CD8-positive, alpha-beta memory T cell (primary cell): ENCODE results near the gene ELK3. TPM values are rescaled to one million over a fixed set of nuclear protein-coding genes. Genes with fewer than 3 reads are reported as not detected.
A peak's percentile ranks its signal among the peaks of the same experiment; 100 is the strongest.

Source experiments
- CTCF ChIA-PET: fragments of 350-600 bp; sonication (Branson Sonifier 250); formaldehyde crosslinking; loops from one replicate; lab custom pipeline; 2021; ENCODE audit warnings: antibody characterized with exemption; lab: Charles Lee
- POLR2A ChIA-PET: fragments of 350-600 bp; sonication (Branson Sonifier 250); formaldehyde crosslinking; loops from one replicate; lab custom pipeline; 2021; ENCODE audit warnings: antibody characterized with exemption; lab: Charles Lee
- DNase-seq, 5 donors: peaks; one replicate each; pipeline versions ENCODE4 v3.0.0 to v3.0.0-alpha.2; 2020 to 2022; ENCODE audit warnings: mixed read lengths in 1 of 5
- H3K27ac ChIP-seq: one replicate; pipeline ENCODE4 v1.7.0; 2013; ENCODE audit warnings: low read depth, mild to moderate bottlenecking, low read length, moderate library complexity
- H3K27me3 ChIP-seq: 2 replicates; pipeline ENCODE4 v1.7.0; 2013; ENCODE audit warnings: low read length, mild to moderate bottlenecking; ENCODE audit not compliant: insufficient read depth, poor library complexity, severe bottlenecking
- H3K36me3 ChIP-seq: 2 replicates; pipeline ENCODE4 v1.7.0; 2013; ENCODE audit warnings: mild to moderate bottlenecking, low read length, moderate library complexity; ENCODE audit not compliant: insufficient read depth
- H3K4me1 ChIP-seq: 2 replicates; pipeline ENCODE4 v1.7.0; 2013; ENCODE audit warnings: mild to moderate bottlenecking, low read length, moderate library complexity; ENCODE audit not compliant: insufficient read depth
- H3K4me3 ChIP-seq: 2 replicates; pipeline ENCODE4 v1.7.0; 2013; ENCODE audit warnings: mild to moderate bottlenecking, low read length
- H3K9me3 ChIP-seq: 2 replicates; pipeline ENCODE4 v1.7.0; 2013; ENCODE audit warnings: mild to moderate bottlenecking, low read length
- H3K27ac Mint-ChIP-seq, 8 donors: one replicate each; pipeline ENCODE4 v1.8.0; 2020 to 2021; ENCODE audit warnings: mixed read lengths in 8 of 8, mild to moderate bottlenecking in 6 of 8, inconsistent platforms in 3 of 8, moderate library complexity in 3 of 8
- H3K27me3 Mint-ChIP-seq, 2 donors: one replicate each; pipeline ENCODE4 v1.8.0; 2020 to 2021; ENCODE audit warnings: mixed read lengths in 2 of 2, mild to moderate bottlenecking in 1 of 2, moderate library complexity in 1 of 2
- H3K36me3 Mint-ChIP-seq, 3 donors: one replicate each; pipeline ENCODE4 v1.8.0; 2020 to 2021; ENCODE audit warnings: mixed read lengths in 3 of 3, inconsistent platforms in 1 of 3, mild to moderate bottlenecking in 1 of 3
- H3K4me1 Mint-ChIP-seq, 3 donors: one replicate each; pipeline ENCODE4 v1.8.0; 2020 to 2021; ENCODE audit warnings: mixed read lengths in 3 of 3, inconsistent platforms in 1 of 3, mild to moderate bottlenecking in 1 of 3
- H3K4me3 Mint-ChIP-seq, 7 donors: one replicate each; pipeline ENCODE4 v1.8.0; 2020 to 2021; ENCODE audit warnings: mixed read lengths in 7 of 7, mild to moderate bottlenecking in 6 of 7, moderate library complexity in 4 of 7, inconsistent platforms in 2 of 7
- H3K9me3 Mint-ChIP-seq, 5 donors: one replicate each; pipeline ENCODE4 v1.8.0; 2020 to 2022; ENCODE audit warnings: mixed read lengths in 5 of 5, mild to moderate bottlenecking in 3 of 5, moderate library complexity in 2 of 5, inconsistent platforms in 1 of 5
- polyA plus RNA-seq: library from polyadenylated mRNA; unstranded; fragments of 300-500 nt; fragmentation: Illumina TruSeq; gene quantifications from one replicate; pipeline ENCODE4 v1.2.3, GENCODE V29; 2021
- total RNA-seq, 2 experiments: library from RNA; stranded (reverse); gene quantifications; one replicate each; pipeline ENCODE4 v1.2.3, GENCODE V29; 2021

The ELK3 gene
- total and polyA plus RNA-seq, 3 experiments from 2014 or later: 24.0 to 44.3 (median 28.4) TPM

DNA sequence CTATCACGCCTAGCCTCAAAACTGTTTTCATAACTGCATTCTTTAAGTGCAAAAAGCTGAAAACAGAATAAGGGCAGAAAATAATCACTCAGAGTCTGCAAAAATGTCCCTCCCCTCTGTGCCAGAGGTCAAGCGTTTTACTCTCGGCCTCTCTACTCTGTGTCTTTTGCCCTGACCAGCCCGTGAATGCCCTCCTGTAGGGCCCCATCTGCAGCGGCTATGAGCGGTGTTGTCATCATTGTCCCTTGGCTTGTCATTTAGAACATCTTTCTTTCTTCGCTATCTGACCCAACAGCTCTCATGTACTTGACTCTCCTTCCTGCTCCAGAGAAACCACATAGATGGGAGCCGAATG, 21.7 kb downstream of the ELK3 start:
- H3K27me3 ChIP-seq: no peaks in the 10 kb centered on the region
- no peak for DNase-seq
- no peak overlapping the region for H3K4me3 ChIP-seq
- H3K36me3 Mint-ChIP-seq: peaks cover 0 to 11% (median 1%) of the 10 kb centered on the region in 3 donors
- peaks cover 40 to 69% (median 53%) of the 10 kb centered on the region in 3 donors for H3K4me1 Mint-ChIP-seq
- H3K9me3 Mint-ChIP-seq: no peaks in the 10 kb centered on the region
- H3K4me3 Mint-ChIP-seq: peak overlapping the region in 2 of 7 donors; percentile 10 to 13
- CTCF ChIA-PET: interaction anchor here (0.6 to 5.1 kb wide), 36 partner anchors 7 to 324 kb away, joined by 3 to 88 read pairs (median 5); partner anchors contain the start of genes CDK17 and CFAP54
- no peak overlapping the region for H3K27ac ChIP-seq
- POLR2A ChIA-PET: interaction anchor here (1.2 kb wide), 1 partner anchor 301 kb away, joined by 3 read pairs; no protein-coding TSS in a partner anchor
- peak overlapping the region in 6 of 8 donors; percentile 39 to 97 (median 77) for H3K27ac Mint-ChIP-seq
- H3K9me3 ChIP-seq: no peaks in the 10 kb centered on the region
- H3K27me3 Mint-ChIP-seq: no peaks in the 10 kb centered on the region
- peaks cover 41% of the 10 kb centered on the region for H3K4me1 ChIP-seq
- peaks cover 6% of the 10 kb centered on the region for H3K36me3 ChIP-seq

GRCh38 chr12:96218989-96219678, 25.0 kb downstream of the ELK3 start:
- Mint-ChIP-seq H3K27me3 (no peaks in the 10 kb centered on the region), H3K4me1 (peaks cover 23 to 61% (median 43%) of the 10 kb centered on the region in 3 donors), H3K9me3 (no peaks in the 10 kb centered on the region), H3K36me3 (peaks cover 0 to 24% (median 12%) of the 10 kb centered on the region in 3 donors), H3K4me3 (no peak overlapping the region), H3K27ac (peak overlapping the region in 5 of 8 donors; percentile 8 to 84 (median 29))
- Histone ChIP-seq H3K36me3 (peaks cover 6% of the 10 kb centered on the region), H3K27ac (no peak overlapping the region), H3K4me3 (no peak overlapping the region), H3K9me3 (no peaks in the 10 kb centered on the region), H3K27me3 (no peaks in the 10 kb centered on the region), H3K4me1 (peaks cover 12% of the 10 kb centered on the region)
- POLR2A ChIA-PET: no interaction called here
- CTCF ChIA-PET: no interaction called here
- DNase-seq: no peak

- H3K4me3 Mint-ChIP-seq: peak overlapping the region in 1 of 7 donors; percentile 23
- POLR2A ChIA-PET: no interaction called here
These were observed 25.6 kb downstream of the ELK3 start for GRCh38 chr12:96219700-96220206.

DNA sequence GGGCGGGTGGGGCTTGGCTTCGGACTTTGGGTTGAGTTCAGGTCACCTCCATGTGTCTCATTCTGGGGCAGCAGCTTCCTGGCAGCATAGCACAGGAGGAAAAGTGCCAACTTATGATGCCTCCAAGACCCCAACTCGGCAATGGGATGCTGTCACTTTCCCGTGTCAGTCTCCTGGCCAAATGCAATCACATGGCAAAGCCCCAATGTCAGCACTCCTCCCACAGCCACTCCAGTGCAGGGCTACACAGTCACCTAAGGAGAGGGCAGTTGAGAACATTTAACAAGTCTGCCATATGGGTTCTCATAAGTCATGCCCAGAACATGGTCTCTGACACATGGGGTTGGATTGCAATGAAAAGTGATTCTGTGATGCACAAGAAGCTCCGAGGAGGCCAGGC, 26.7 kb downstream of the ELK3 start:
- Mint-ChIP-seq H3K4me3 (no peak overlapping the region), H3K27ac (peak overlapping the region in 4 of 8 donors; percentile 42 to 80 (median 56)), H3K4me1 (peaks cover 16 to 46% (median 42%) of the 10 kb centered on the region in 3 donors), H3K9me3 (no peaks in the 10 kb centered on the region), H3K27me3 (no peaks in the 10 kb centered on the region), H3K36me3 (peaks cover 0 to 40% (median 15%) of the 10 kb centered on the region in 3 donors)
- peaks cover 6% of the 10 kb centered on the region for H3K36me3 ChIP-seq
- H3K4me1 ChIP-seq: no peaks in the 10 kb centered on the region
- DNase-seq: no peak
- H3K9me3 ChIP-seq: no peaks in the 10 kb centered on the region
- CTCF ChIA-PET: interaction anchor here (0.9 to 1.7 kb wide), 2 partner anchors 180 to 296 kb away, joined by 3 to 5 read pairs; partner anchors contain the start of gene CDK17
- no peak overlapping the region for H3K4me3 ChIP-seq
- H3K27me3 ChIP-seq: no peaks in the 10 kb centered on the region
- H3K27ac ChIP-seq: no peak overlapping the region
- POLR2A ChIA-PET: interaction anchor here (0.6 kb wide), 1 partner anchor 202 kb away, joined by 4 read pairs; no protein-coding TSS in a partner anchor

More at GRCh38 chr12:96219700-96220206, 25.6 kb downstream of the ELK3 start:
- CTCF ChIA-PET: interaction anchor here (0.8 kb wide), 1 partner anchor 154 kb away, joined by 3 read pairs; no protein-coding TSS in a partner anchor
- Mint-ChIP-seq H3K27me3 (no peaks in the 10 kb centered on the region), H3K4me1 (peaks cover 21 to 58% (median 43%) of the 10 kb centered on the region in 3 donors), H3K36me3 (peaks cover 0 to 31% (median 15%) of the 10 kb centered on the region in 3 donors), H3K9me3 (no peaks in the 10 kb centered on the region), H3K27ac (peak overlapping the region in 6 of 8 donors; percentile 8 to 84 (median 66))
- Histone ChIP-seq H3K27ac (no peak overlapping the region), H3K4me3 (no peak overlapping the region), H3K36me3 (peaks cover 6% of the 10 kb centered on the region), H3K27me3 (no peaks in the 10 kb centered on the region), H3K4me1 (peaks cover 7% of the 10 kb centered on the region), H3K9me3 (no peaks in the 10 kb centered on the region)
- DNase-seq: no peak

DNA sequence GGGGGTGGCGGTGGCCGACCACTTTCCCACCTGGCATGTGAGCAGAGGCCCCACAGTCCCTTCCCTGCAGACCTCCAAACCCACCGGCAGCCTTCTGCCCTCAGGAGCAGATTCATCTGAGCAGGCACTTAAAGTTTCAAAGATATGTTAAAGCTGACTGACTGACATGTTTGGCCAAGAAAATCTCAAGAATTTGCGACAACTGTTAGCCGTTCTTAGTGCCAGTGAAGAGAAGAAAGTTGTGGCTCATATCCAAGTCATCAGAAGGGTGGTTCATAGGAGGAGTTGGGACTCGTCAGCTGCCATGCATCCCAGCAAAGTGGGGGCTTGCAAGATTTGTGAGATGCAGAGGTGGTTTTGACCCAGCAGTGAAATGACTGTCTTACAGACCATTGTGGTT, 27.2 kb downstream of the ELK3 start:
- Mint-ChIP-seq H3K27me3 (no peaks in the 10 kb centered on the region), H3K4me3 (no peak overlapping the region), H3K36me3 (peaks cover 0 to 45% (median 17%) of the 10 kb centered on the region in 3 donors), H3K9me3 (no peaks in the 10 kb centered on the region), H3K4me1 (peaks cover 15 to 46% (median 42%) of the 10 kb centered on the region in 3 donors), H3K27ac (peak overlapping the region in 5 of 8 donors; percentile 33 to 66 (median 42))
- ChIA-PET POLR2A (no interaction called here), CTCF (interaction anchor here (1.7 kb wide), 1 partner anchor 295 kb away, joined by 5 read pairs; no protein-coding TSS in a partner anchor)
- no peak overlapping the region for H3K27ac ChIP-seq
- H3K9me3 ChIP-seq: no peaks in the 10 kb centered on the region
- peaks cover 4% of the 10 kb centered on the region for H3K36me3 ChIP-seq
- no peaks in the 10 kb centered on the region for H3K27me3 ChIP-seq
- no peak overlapping the region for H3K4me3 ChIP-seq
- no peak for DNase-seq
- no peaks in the 10 kb centered on the region for H3K4me1 ChIP-seq

- no peak overlapping the region for H3K4me3 ChIP-seq
- no peak for DNase-seq
- H3K4me3 Mint-ChIP-seq: peak overlapping the region in 1 of 7 donors; percentile 13
- no peaks in the 10 kb centered on the region for H3K27me3 Mint-ChIP-seq
- no peaks in the 10 kb centered on the region for H3K36me3 ChIP-seq
- H3K4me1 Mint-ChIP-seq: peaks cover 26 to 54% (median 49%) of the 10 kb centered on the region in 3 donors
- CTCF ChIA-PET: interaction anchor here (2.2 kb wide), 1 partner anchor 9 kb away, joined by 7 read pairs; no protein-coding TSS in a partner anchor
- H3K27ac Mint-ChIP-seq: peak overlapping the region in 5 of 8 donors; percentile 54 to 86 (median 81)
- POLR2A ChIA-PET: no interaction called here
- H3K27ac ChIP-seq: no peak overlapping the region
- H3K36me3 Mint-ChIP-seq: peaks cover 0 to 60% (median 18%) of the 10 kb centered on the region in 3 donors
- no peaks in the 10 kb centered on the region for H3K9me3 ChIP-seq
- no peaks in the 10 kb centered on the region for H3K9me3 Mint-ChIP-seq
- H3K27me3 ChIP-seq: no peaks in the 10 kb centered on the region
- H3K4me1 ChIP-seq: no peaks in the 10 kb centered on the region
These were observed 29.4 kb downstream of the ELK3 start for GRCh38 chr12:96223411-96224218.

GRCh38 chr12:96224219-96224615, 30.0 kb downstream of the ELK3 start:
- Histone ChIP-seq H3K27ac (no peak overlapping the region), H3K9me3 (no peaks in the 10 kb centered on the region), H3K36me3 (no peaks in the 10 kb centered on the region), H3K4me3 (no peak overlapping the region), H3K4me1 (no peaks in the 10 kb centered on the region), H3K27me3 (no peaks in the 10 kb centered on the region)
- peaks cover 0 to 61% (median 18%) of the 10 kb centered on the region in 3 donors for H3K36me3 Mint-ChIP-seq
- no peak overlapping the region for H3K4me3 Mint-ChIP-seq
- peaks cover 26 to 52% (median 49%) of the 10 kb centered on the region in 3 donors for H3K4me1 Mint-ChIP-seq
- no peaks in the 10 kb centered on the region for H3K27me3 Mint-ChIP-seq
- DNase-seq: no peak
- no peaks in the 10 kb centered on the region for H3K9me3 Mint-ChIP-seq
- ChIA-PET CTCF (interaction anchor here (2.2 kb wide), 1 partner anchor 9 kb away, joined by 7 read pairs; no protein-coding TSS in a partner anchor), POLR2A (no interaction called here)
- H3K27ac Mint-ChIP-seq: peak overlapping the region in 7 of 8 donors; percentile 29 to 86 (median 75)
